Ectodermal cell (in vitro differentiated cells): Measurements from ENCODE around the gene BCKDK.

Experiments used
- H3K27ac ChIP-seq: 2 replicates; pipeline ENCODE4 v1.7.0; 2013; ENCODE audit warnings: mild to moderate bottlenecking, low read depth, low read length; ENCODE audit not compliant: insufficient read depth, poor library complexity, severe bottlenecking
- H3K27me3 ChIP-seq: 2 replicates; pipeline ENCODE4 v1.7.0; 2013; ENCODE audit warnings: mild to moderate bottlenecking, low read length; ENCODE audit not compliant: insufficient read depth, control insufficient read depth, poor library complexity, severe bottlenecking
- H3K36me3 ChIP-seq: one replicate; pipeline ENCODE4 v1.7.0; 2013; ENCODE audit warnings: low read length; ENCODE audit not compliant: control insufficient read depth, insufficient read depth
- H3K4me1 ChIP-seq: one replicate; pipeline ENCODE4 v1.7.0; 2013; ENCODE audit warnings: low read length; ENCODE audit not compliant: control insufficient read depth, insufficient read depth
- H3K4me3 ChIP-seq: 2 replicates; pipeline ENCODE4 v1.7.0; 2013; ENCODE audit warnings: low read depth, low read length, control low read depth; ENCODE audit not compliant: insufficient read depth
- H3K9me3 ChIP-seq: 2 replicates; pipeline ENCODE4 v1.7.0; 2013; ENCODE audit warnings: mild to moderate bottlenecking, low read length, moderate library complexity; ENCODE audit not compliant: control insufficient read depth
- WGBS, 2 experiments: methylation state at CpG; one replicate each; pipeline ENCODE4 v1.1.7; 2013; ENCODE audit warnings: missing lambda C conversion rate in 2 of 2; 5-methylcytosine and 5-hydroxymethylcytosine counted together

The BCKDK gene

DNA sequence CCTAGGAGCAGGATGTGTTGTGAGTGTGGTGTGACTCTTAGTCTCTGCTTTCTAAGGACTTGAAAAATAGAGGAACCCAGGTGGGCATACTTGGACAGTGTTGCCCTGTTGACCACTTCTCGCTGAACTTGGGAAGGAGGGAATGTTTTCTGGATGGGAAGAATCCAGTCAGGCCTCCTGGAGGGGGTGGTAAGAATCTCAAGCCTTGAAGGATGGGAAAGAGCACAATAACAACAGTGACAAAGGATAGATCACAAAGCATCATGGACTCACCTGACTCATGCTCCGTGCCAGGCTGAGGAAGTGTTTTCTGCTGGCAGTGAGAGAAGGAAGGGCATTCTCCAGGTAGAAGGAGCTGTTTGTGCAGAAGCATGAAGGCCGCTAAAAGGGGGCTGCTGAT lies 17.7 kb downstream of the BCKDK start:
- Histone ChIP-seq H3K4me1 (no peaks in the 10 kb centered on the region), H3K4me3 (no peak overlapping the region), H3K9me3 (no peaks in the 10 kb centered on the region), H3K27ac (no peak overlapping the region), H3K36me3 (peaks cover 19% of the 10 kb centered on the region), H3K27me3 (no peaks in the 10 kb centered on the region)
- 95 to 96% methylated on average over 3 of the region's 3 CpGs for WGBS, 2 experiments

DNA sequence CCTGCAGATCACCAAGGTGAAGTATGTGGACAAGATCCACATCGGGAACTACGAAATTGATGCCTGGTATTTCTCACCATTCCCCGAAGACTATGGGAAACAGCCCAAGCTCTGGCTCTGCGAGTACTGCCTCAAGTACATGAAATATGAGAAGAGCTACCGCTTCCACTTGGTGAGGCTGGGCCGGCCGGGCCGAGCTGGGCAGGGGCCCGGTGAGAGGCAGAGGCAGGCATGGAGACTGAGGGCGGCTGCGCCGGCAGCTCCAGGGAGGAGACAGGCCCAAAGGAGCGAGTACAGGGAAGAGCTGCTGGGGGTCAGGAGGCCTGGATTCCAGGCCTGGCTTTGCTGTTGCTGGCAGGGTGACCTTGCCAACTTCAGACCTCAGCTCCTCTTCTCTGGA lies 19.0 kb downstream of the BCKDK start:
- Histone ChIP-seq H3K36me3 (peaks cover 11% of the 10 kb centered on the region), H3K27ac (no peak overlapping the region), H3K4me3 (no peak overlapping the region), H3K27me3 (no peaks in the 10 kb centered on the region), H3K9me3 (no peaks in the 10 kb centered on the region), H3K4me1 (no peaks in the 10 kb centered on the region)
- WGBS, 2 experiments, result 94 to 95% methylated on average over 13 of the region's 13 CpGs

DNA sequence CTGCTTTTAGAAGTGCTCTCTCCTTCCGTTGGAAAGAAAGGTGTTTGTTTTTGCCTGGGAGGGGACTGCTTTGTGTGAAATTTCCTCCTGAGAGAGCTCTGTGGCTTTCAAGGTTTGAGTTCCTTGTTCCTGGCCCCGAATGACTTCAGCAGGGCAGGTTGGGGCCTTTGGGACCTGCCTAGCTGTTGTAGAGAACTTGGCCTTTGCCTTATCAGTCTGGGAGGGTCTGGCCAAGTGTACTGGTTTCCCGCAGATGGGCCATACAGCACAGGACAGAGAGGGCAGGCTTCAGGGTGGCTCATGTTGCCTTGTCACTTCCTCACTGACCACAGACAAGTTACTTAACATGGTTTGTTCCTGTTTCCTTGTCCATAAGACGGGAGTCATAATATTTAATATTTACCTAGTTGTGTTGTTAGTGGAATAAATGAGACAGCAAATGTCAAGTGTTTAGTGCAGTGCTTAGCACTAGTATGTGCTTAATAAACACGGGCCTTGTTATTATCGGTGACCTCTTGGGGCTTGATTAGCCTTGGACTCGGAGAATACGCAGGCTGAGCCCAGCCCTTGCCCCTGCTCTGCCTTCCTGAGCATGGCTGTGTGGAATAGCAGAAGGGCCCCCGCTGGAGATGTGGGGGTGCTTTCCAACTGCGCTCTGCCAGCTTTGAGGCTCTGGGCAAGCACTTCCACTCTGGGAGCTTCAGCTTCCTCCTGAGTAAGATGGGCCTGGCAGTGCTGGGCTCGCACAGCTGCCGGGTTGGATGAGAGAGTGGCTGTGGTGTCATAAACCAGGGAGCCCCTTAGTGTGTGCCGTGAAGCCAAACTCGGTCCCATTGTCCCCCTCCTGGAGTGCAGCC lies 20.8 kb downstream of the BCKDK start:
- WGBS, 2 experiments, result 91 to 93% methylated on average over 14 of the region's 14 CpGs
- peaks cover 5% of the 10 kb centered on the region for H3K36me3 ChIP-seq
- H3K27ac ChIP-seq, result no peak overlapping the region

DNA sequence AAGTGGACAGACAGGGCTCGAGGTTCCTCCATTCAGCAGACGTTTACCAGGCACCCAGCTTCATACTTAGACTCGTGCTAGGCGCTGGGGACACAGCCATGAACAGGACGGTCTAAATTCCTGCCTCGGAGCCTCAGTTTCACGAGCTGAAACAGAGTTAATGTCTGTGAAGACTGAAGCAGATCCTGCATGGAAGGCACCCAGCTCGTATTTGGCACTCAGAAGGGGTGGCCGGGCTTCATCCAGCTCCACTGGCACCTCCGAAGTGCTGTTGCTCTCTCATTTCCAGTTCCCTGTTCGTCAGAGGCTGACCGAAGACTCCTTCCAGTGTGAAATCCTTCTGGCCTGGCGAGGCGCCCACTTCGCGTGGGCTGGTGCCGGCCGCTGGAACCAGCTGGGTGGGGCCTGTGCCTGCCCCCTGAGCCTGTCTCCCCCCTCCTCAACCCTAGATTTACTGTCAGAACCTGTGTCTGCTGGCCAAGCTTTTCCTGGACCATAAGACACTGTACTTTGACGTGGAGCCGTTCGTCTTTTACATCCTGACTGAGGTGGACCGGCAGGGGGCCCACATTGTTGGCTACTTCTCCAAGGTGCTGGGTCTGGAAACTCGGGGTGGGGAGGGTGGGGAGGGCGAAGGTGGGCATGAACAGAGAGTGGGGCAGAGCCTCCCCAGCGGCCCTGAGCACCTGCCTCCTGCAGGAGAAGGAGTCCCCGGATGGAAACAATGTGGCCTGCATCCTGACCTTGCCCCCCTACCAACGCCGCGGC lies 21.6 kb downstream of the BCKDK start:
- WGBS, 2 experiments, result 92 to 93% methylated on average over 29 of the region's 29 CpGs
- Histone ChIP-seq H3K36me3 (peaks cover 5% of the 10 kb centered on the region), H3K9me3 (no peaks in the 10 kb centered on the region), H3K4me1 (peaks cover 2% of the 10 kb centered on the region), H3K4me3 (no peak overlapping the region), H3K27ac (no peak overlapping the region), H3K27me3 (no peaks in the 10 kb centered on the region)

More for the DNA sequence above, 20.8 kb downstream of the BCKDK start:
- no peak overlapping the region for H3K4me3 ChIP-seq
- no peaks in the 10 kb centered on the region for H3K27me3 ChIP-seq
- H3K4me1 ChIP-seq, result no peaks in the 10 kb centered on the region
- no peaks in the 10 kb centered on the region for H3K9me3 ChIP-seq

DNA sequence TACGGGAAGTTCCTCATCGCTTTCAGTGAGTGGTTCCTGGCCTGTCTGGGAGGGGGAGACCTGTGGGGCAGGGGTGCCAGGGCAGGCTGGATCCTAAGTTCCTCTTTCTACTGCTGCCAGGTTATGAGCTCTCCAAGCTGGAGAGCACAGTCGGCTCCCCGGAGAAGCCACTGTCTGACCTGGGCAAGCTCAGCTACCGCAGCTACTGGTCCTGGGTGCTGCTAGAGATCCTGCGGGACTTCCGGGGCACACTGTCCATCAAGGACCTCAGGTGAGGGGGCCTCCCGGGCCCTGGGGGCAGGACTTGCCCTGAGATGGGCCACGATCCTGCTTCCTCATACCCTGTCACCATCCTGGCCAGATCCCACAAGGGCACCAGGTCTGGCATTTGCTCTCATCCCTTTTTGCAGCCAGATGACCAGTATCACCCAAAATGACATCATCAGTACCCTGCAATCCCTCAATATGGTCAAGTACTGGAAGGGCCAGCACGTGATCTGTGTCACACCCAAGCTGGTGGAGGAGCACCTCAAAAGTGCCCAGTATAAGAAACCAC lies 22.2 kb downstream of the BCKDK start:
- peaks cover 5% of the 10 kb centered on the region for H3K36me3 ChIP-seq
- H3K4me3 ChIP-seq, result no peak overlapping the region
- H3K27ac ChIP-seq, result no peak overlapping the region
- H3K4me1 ChIP-seq, result peaks cover 8% of the 10 kb centered on the region
- H3K27me3 ChIP-seq, result no peaks in the 10 kb centered on the region
- 92 to 94% methylated on average over 10 of the region's 10 CpGs for WGBS, 2 experiments
- H3K9me3 ChIP-seq, result no peaks in the 10 kb centered on the region

DNA sequence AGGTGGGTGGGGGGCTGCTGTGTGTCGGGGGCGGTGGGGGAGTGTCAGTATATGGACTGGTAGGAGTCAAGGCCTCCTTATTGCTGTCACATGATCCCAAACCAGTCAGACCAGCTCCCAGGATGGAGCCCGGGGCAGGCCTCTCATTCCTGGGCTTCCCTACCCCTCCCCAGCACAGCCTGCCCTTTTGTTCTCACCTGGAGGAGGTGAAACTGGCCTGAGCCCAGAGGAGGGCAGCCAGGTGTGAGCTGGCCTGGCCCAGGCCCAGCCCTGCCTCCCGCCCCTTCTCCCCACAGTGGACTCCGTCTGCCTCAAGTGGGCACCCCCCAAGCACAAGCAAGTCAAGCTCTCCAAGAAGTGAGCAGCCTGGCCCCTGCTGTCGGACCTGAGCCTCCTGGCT lies 22.7 kb downstream of the BCKDK start:
- Histone ChIP-seq H3K9me3 (no peaks in the 10 kb centered on the region), H3K27ac (no peak overlapping the region), H3K27me3 (no peaks in the 10 kb centered on the region), H3K4me3 (no peak overlapping the region), H3K36me3 (peaks cover 5% of the 10 kb centered on the region), H3K4me1 (peaks cover 13% of the 10 kb centered on the region)
- 86 to 91% methylated on average over 6 of the region's 6 CpGs for WGBS, 2 experiments

DNA sequence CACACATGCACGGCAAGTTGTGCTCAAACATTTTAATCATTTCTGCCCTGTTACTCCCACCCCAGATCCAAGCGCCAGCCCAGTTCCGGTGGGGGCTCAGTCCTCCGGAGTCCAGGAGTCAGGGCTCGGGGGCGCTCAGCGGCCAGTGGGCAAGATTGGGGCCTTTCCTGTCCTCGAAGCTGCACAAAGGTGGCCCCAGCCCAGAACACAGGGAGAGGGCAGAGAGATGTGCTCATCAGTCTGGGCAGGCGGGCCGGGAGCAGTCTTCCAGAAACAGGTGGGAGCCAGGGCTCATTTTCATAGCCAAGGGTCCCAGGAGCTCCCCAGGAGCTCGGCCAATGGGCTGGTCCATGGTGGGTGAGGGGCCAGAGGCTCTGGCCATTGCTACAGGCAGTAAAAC lies 23.2 kb downstream of the BCKDK start:
- H3K27me3 ChIP-seq, result no peaks in the 10 kb centered on the region
- no peaks in the 10 kb centered on the region for H3K9me3 ChIP-seq
- peaks cover 14% of the 10 kb centered on the region for H3K4me1 ChIP-seq
- WGBS, 2 experiments, result 95 to 96% methylated on average over 11 of the region's 11 CpGs
- no peak overlapping the region for H3K27ac ChIP-seq
- no peak overlapping the region for H3K4me3 ChIP-seq
- peaks cover 5% of the 10 kb centered on the region for H3K36me3 ChIP-seq

DNA sequence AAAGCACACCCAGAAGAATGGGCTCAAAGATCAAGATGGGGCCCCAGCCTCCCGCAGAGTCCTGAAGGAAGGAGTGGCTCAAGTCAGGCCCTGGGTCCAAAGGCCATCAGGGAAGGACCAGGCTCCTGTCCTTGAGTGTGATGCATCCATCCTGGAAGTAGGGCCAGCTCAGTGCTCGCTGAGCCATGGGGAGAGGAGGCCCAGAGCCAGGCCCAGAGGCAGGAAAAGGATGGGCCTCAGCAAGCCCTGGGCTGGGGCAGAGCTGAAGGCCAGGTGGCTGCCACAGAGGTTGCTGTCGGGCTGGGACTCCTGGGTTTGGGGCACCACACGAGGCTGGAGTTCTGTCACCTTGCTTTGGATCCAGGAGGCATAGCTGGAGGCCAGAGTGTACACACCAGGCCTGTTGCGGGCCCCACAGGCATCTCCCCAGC lies 23.7 kb downstream of the BCKDK start:
- 95 to 96% methylated on average over 5 of the region's 5 CpGs for WGBS, 2 experiments
- H3K36me3 ChIP-seq, result peaks cover 5% of the 10 kb centered on the region
- no peak overlapping the region for H3K27ac ChIP-seq
- H3K4me3 ChIP-seq, result no peak overlapping the region
- H3K27me3 ChIP-seq, result no peaks in the 10 kb centered on the region
- no peaks in the 10 kb centered on the region for H3K9me3 ChIP-seq
- H3K4me1 ChIP-seq, result peaks cover 14% of the 10 kb centered on the region

DNA sequence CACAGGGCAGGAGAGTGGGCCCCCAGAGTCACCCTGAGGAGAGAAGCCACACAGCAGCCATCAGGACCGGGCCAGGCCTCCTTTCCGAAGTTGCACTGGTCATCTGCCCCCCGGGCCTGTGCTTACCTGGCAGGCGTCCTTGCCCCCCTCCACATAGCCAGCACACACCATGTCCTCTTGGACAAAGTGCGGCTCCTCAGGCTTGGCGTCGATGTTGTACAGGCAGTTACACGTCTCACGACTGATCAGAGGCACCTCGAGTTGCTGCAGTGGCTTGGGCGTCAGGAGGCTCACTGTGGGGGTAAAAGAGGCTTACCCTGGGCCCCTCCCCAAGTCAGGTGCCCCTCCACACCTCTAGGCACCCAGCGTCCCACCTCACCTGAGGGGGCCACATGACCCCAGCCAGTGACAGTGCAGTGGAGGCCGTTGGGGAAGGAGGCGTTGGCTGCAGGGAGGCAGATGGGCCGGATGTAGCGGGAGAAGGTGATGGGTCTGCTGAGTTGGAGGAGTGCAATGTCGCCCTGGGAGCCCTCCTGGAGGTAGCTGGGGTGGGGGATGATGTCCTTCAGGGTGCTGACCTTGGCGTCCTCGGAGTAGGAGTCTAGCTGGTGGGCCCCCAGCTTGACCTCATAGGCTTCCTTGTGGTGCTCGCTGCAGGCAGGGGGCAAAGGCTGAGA lies 24.3 kb downstream of the BCKDK start:
- Histone ChIP-seq H3K9me3 (no peaks in the 10 kb centered on the region), H3K27me3 (no peaks in the 10 kb centered on the region), H3K4me3 (no peak overlapping the region), H3K36me3 (peaks cover 4% of the 10 kb centered on the region), H3K4me1 (peaks cover 14% of the 10 kb centered on the region), H3K27ac (no peak overlapping the region)
- WGBS, 2 experiments, result 94 to 96% methylated on average over 20 of the region's 20 CpGs
